Left ventricle myocardium inferior (tissue), 1 donor: Measurements from ENCODE around the gene EPB41L2. TPM values are rescaled to one million over a fixed set of nuclear protein-coding genes. Genes with fewer than 3 reads are reported as not detected.

Experiments used
- DNase-seq: peaks from one replicate; pipeline ENCODE4 v3.0.0-alpha.2; 2020
- H3K27ac ChIP-seq: fragments of 200-600 bp; replicated peaks from 2 replicates; pipeline ENCODE4 v1.8.0; 2021
- H3K27me3 ChIP-seq: fragments of 200-600 bp; 2 replicates; pipeline ENCODE4 v1.8.0; 2021; ENCODE audit warnings: low read depth
- H3K36me3 ChIP-seq: fragments of 200-600 bp; 2 replicates; pipeline ENCODE4 v1.8.0; 2021
- H3K4me1 ChIP-seq: fragments of 200-600 bp; 2 replicates; pipeline ENCODE4 v1.8.0; 2021
- H3K4me3 ChIP-seq: fragments of 200-600 bp; 2 replicates; pipeline ENCODE4 v1.8.0; 2021; ENCODE audit warnings: mild to moderate bottlenecking, moderate library complexity
- H3K9me3 ChIP-seq: fragments of 200-600 bp; replicated peaks from 2 replicates; pipeline ENCODE4 v1.8.0; 2021
- intact Hi-C: fragments of 100-400 bp; cut with micrococcal nuclease; formaldehyde crosslinking; loops from one replicate; pipeline ENCODE4 v1.11.0; 2022
- total RNA-seq: library from RNA; stranded (reverse); fragmentation: NEBNext Ultra II Directional; extraction: Animal tissue kit (Norgen Biotek cat#: 25700); gene quantifications from one replicate; pipeline ENCODE4 v1.2.1, GENCODE V29; 2021
- TF ChIP-seq, protein P1 (sequence below): fragments of 200-600 bp; IDR thresholded peaks from 2 replicates; pipeline ENCODE4 v1.8.0; 2021; ENCODE audit warnings: antibody characterized with exemption, mild to moderate bottlenecking, borderline replicate concordance
- donor health status: DM: no; HTN: yes; CAD: no; lungs with severe emphysema.

Gene EPB41L2
- total RNA-seq, 1 donor from 2014 or later, result 70.8 TPM

GRCh38 chr6:130893277-130893676 lies 169.8 kb downstream of the EPB41L2 start:
- H3K4me3 ChIP-seq, result no peak overlapping the region
- no peak for DNase-seq
- H3K36me3 ChIP-seq, result peaks cover 46% of the 10 kb centered on the region
- H3K27me3 ChIP-seq, result no peaks in the 10 kb centered on the region
- H3K9me3 ChIP-seq, result no peaks in the 10 kb centered on the region
- TF ChIP-seq, protein P1, sequence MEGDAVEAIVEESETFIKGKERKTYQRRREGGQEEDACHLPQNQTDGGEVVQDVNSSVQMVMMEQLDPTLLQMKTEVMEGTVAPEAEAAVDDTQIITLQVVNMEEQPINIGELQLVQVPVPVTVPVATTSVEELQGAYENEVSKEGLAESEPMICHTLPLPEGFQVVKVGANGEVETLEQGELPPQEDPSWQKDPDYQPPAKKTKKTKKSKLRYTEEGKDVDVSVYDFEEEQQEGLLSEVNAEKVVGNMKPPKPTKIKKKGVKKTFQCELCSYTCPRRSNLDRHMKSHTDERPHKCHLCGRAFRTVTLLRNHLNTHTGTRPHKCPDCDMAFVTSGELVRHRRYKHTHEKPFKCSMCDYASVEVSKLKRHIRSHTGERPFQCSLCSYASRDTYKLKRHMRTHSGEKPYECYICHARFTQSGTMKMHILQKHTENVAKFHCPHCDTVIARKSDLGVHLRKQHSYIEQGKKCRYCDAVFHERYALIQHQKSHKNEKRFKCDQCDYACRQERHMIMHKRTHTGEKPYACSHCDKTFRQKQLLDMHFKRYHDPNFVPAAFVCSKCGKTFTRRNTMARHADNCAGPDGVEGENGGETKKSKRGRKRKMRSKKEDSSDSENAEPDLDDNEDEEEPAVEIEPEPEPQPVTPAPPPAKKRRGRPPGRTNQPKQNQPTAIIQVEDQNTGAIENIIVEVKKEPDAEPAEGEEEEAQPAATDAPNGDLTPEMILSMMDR, result no peak
- H3K27ac ChIP-seq, result no peak overlapping the region
- H3K4me1 ChIP-seq, result no peaks in the 10 kb centered on the region
- intact Hi-C loops, result no loop called here

GRCh38 chr6:130890521-130890971 lies 172.5 kb downstream of the EPB41L2 start:
- Histone ChIP-seq H3K36me3 (peaks cover 46% of the 10 kb centered on the region), H3K4me3 (no peak overlapping the region), H3K27ac (peak overlapping the region; percentile 4), H3K27me3 (no peaks in the 10 kb centered on the region), H3K4me1 (no peaks in the 10 kb centered on the region), H3K9me3 (no peaks in the 10 kb centered on the region)
- intact Hi-C loops, result no loop called here
- no peak for DNase-seq
- TF ChIP-seq, protein P1, result no peak

DNA sequence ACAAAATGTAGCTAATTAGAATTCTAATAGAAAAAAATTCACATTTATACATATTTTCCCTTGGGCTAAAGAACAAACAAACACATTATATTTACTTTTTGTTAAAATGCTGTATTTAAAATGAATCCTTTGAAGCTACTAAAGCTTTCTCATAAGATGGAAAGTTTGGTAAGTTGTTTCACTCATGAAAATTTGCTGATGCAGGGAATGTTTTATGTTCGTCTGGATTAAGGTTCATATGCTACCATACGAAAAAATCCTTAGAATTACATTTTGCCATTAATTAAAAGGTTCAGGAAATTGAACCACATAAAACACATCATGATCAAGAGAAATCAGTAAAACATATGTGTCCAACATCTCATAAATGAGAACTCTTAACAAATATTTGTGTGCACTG lies 173.6 kb downstream of the EPB41L2 start:
- Histone ChIP-seq H3K27ac (no peak overlapping the region), H3K4me1 (no peaks in the 10 kb centered on the region), H3K27me3 (no peaks in the 10 kb centered on the region), H3K36me3 (peaks cover 42% of the 10 kb centered on the region), H3K4me3 (no peak overlapping the region), H3K9me3 (no peaks in the 10 kb centered on the region)
- intact Hi-C loops, result loop anchor here (5.0 to 10.0 kb wide), 2 partner anchors 228 to 645 kb away; no protein-coding TSS in a partner anchor
- TF ChIP-seq, protein P1, result no peak
- no peak for DNase-seq

GRCh38 chr6:130888246-130888645 lies 174.8 kb downstream of the EPB41L2 start:
- intact Hi-C loops, result loop anchor here (5.0 to 10.0 kb wide), 2 partner anchors 229 to 647 kb away; no protein-coding TSS in a partner anchor
- no peak for DNase-seq
- no peaks in the 10 kb centered on the region for H3K4me1 ChIP-seq
- peak overlapping the region; percentile 15 for H3K27ac ChIP-seq
- TF ChIP-seq, protein P1, result no peak
- no peaks in the 10 kb centered on the region for H3K27me3 ChIP-seq
- no peaks in the 10 kb centered on the region for H3K9me3 ChIP-seq
- no peak overlapping the region for H3K4me3 ChIP-seq
- H3K36me3 ChIP-seq, result peaks cover 42% of the 10 kb centered on the region

DNA sequence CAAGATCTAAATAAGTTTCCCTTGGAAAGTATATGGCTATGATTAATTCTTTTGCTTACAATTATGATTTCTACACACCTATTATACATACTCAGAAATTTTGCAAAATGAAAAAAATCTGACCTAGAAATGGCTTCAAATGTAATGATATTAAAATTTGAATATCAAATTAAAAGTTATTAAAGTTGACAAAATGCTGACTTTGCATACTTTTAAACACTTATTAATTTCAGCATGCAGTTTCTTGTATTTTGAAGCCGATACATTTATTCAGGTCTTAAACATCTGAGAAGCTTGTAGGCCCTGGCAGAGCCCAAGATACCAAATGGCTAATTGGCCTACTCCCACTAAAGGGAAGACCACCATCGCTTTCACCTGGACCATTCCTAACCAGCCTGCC lies 176.1 kb downstream of the EPB41L2 start:
- Histone ChIP-seq H3K27ac (no peak overlapping the region), H3K36me3 (peaks cover 44% of the 10 kb centered on the region), H3K27me3 (no peaks in the 10 kb centered on the region), H3K4me1 (no peaks in the 10 kb centered on the region), H3K9me3 (no peaks in the 10 kb centered on the region), H3K4me3 (no peak overlapping the region)
- intact Hi-C loops, result loop anchor here (5.0 to 10.0 kb wide), 2 partner anchors 230 to 648 kb away; no protein-coding TSS in a partner anchor
- TF ChIP-seq, protein P1, result no peak
- DNase-seq, result no peak
